DMS 273 (cell line): ENCODE measurements around the gene CYP26C1.

Experiments
- DNase-seq: peaks from one replicate; lab custom pipeline; 2025; ENCODE audit not compliant: unreplicated experiment; lab: John Stamatoyannopoulos, UW

The CYP26C1 gene, protein sequence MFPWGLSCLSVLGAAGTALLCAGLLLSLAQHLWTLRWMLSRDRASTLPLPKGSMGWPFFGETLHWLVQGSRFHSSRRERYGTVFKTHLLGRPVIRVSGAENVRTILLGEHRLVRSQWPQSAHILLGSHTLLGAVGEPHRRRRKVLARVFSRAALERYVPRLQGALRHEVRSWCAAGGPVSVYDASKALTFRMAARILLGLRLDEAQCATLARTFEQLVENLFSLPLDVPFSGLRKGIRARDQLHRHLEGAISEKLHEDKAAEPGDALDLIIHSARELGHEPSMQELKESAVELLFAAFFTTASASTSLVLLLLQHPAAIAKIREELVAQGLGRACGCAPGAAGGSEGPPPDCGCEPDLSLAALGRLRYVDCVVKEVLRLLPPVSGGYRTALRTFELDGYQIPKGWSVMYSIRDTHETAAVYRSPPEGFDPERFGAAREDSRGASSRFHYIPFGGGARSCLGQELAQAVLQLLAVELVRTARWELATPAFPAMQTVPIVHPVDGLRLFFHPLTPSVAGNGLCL

DNA sequence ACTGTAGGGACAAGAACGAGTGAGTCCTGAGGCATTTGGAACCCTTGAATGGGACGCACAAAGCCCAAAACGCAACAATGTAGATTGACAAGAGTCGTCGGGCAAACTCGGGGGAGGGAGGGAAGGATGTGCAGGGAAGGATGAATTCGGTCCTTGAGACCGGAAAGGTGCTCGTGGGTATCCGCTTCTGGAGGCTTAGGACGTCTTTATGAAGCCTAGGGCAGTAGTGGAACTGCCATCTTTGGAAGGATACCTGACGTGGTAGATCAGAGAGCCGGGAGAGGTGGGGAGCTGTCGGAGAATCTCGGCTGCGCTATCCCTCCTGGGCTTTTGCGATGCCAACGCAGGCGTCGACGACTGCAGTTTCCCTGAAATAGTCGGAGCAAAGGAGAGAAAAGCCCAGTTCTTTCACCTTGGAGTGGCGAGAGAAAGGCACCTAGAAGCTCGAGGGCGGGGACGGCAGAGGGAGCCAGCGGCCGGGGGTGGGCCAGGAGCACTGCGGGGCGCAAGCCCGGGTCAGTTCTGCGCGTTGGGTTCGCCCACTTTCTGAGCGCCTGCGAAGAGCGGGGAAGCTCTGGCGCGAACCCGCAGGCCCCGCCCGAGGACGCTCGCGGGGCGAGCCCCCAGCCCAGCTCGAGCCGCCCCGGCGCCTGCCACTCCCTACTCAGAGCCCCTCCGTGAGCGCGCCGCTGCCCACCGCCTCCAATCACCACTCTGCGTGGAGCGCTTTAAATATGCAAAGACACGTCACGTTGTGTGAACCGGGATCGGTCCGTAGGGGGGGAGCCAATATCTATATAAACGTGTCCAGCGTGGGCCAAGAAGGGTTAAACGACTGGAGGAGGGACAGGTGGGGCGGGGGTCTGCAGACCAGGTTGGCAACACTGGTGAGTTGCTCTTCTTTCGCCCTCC is at the start of gene CYP26C1:
Gene CYP26C1 (plus strand): TSS at position 824 of the 912 bp plus-strand sequence. CDS start 466 bp downstream, outside the sequence.
- no peak for DNase-seq

DNA sequence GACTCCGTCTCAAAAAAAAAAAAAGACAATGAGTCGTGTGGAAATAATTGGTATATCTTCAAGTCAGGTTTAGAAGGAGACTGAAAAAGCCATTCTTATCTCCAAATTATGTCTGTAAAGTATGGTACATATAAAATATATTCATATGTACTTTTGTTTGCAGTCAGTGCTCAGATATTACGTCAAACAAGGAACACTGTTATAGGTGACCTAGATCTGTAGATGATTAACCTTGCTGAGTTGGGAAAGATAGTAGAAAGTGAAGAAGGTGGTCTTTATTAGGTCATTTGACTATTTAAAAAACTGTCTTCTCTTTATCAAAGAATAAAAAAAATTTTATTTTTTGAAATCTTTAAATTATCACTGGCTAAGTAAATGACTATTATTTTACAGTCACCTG is 44.9 kb upstream of the CYP26C1 start:
- DNase-seq = no peak

- no peak for DNase-seq
Measured at GRCh38 chr10:93023013-93023650, 37.5 kb upstream of the CYP26C1 start.

- no peak for DNase-seq
Measured at GRCh38 chr10:93026072-93026471, 34.5 kb upstream of the CYP26C1 start.

- no peak for DNase-seq
Measured at GRCh38 chr10:93027508-93027907, 33.1 kb upstream of the CYP26C1 start.

GRCh38 chr10:93028883-93029282 is 31.7 kb upstream of the CYP26C1 start:
- DNase-seq = no peak

DNA sequence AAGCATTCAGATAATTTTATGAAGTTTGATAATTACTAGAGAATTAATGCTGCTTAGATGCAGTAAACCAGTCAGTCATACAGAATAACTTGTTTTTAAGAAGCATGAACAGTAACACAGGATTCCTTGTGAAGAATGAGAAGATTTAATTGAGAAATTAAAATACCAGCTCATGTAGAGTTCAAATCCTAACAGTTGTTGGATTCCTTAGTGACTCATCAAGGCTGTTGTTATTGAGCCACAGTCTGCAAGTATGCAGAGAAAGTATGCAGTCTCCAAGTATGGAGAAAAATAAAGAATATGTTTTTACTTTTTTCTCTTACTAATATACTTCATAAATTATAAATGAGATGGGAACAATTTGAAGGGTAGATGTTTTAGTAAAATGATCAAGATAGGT is 30.2 kb upstream of the CYP26C1 start:
- no peak for DNase-seq

GRCh38 chr10:93032105-93032808 is 28.3 kb upstream of the CYP26C1 start:
- DNase-seq = no peak

GRCh38 chr10:93032809-93033137 is 27.8 kb upstream of the CYP26C1 start:
- no peak for DNase-seq

- DNase-seq = no peak
Measured at GRCh38 chr10:93034426-93034825, 26.2 kb upstream of the CYP26C1 start.

DNA sequence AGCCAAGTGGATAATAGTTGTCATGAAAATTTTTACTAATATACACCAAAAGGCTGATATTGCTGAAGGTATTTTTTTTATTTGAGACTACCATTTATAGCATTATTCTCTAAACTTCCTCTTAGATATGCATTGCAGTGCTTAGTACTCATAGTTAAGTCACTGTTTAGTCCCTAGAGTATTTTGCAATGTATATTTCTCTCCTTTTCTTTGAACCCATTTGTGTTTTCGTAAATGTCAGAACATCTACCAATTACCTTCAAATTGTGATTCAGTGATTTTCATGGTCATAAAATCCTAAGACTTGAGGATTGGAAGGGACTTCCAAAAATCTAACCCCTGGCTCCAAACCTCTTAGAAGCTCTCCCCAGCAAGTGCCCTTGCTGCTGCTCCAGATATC is 21.5 kb upstream of the CYP26C1 start:
- DNase-seq = no peak

GRCh38 chr10:93039721-93040120 is 20.9 kb upstream of the CYP26C1 start:
- peak; percentile 6 for DNase-seq

DNA sequence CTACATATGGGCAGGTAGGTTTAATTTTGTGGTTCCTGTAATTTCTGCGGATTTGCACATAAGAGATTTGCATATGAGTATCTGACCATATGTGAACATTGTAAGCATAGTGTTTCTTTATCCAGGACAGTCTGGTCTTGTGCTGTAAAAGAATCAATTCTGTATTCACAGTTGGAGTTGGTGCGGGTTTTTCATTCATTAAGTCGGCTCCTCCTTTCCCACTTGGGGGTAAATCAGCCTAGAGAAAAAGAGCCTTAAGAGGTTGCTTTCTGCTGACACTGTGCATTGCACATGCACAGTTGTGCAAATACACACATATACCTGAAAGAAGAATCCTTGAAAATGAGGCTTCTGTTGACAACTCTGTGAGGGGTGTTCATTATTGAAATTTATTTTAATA is 6.1 kb upstream of the CYP26C1 start:
- no peak for DNase-seq

DNA sequence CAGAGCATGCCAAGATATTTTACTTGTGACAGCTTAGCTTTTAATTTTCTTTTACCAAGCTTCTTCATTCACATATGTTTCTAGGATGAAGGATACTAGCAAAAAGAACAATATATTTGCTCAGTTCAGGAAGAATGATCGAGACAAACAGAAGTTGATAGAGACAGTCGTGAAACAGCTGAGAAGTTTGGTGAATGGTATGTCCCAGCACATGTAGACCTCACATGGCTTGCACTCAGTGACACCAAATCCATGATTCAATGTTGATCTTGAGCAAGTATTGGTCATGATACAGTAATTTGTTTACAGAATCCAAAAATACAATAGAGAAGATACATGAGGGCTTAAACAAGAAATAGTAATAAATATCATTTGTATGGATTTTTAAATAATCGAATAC is 2.5 kb upstream of the CYP26C1 start:
- DNase-seq = no peak

DNA sequence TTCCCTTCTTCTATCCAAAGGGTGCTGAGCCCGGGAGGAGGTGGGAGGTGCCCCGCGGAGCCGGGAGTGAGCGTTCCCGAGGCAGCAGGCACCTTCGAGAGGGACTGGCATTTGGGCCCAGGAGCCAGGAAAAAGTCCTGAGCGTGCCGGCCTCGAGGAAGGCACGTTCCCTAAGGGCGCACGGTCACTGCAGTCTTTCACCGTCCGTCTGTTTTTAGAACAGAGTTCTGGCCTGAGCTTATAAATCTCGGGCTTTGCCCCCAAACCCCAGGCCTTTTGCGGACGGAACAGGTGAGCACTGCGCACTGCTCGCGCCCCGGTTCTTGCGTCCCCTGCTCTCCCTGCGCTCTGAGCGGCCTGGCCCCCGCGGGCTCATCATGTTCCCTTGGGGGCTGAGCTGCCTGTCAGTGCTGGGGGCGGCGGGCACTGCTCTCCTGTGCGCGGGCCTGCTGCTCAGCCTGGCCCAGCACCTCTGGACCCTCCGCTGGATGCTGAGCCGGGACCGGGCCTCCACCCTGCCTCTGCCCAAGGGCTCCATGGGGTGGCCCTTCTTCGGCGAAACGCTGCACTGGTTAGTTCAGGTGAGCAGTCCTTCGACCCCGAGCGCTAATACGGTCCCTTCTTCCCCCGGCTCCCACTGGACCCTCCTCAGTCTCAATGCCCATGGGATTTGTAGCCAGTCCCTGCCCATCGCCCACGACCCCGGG is 442 bp downstream of the CYP26C1 start:
- no peak for DNase-seq

GRCh38 chr10:93061594-93062513 is 1.3 kb downstream of the CYP26C1 start:
- no peak for DNase-seq

- no peak for DNase-seq
Measured at GRCh38 chr10:93062514-93063143, 2.0 kb downstream of the CYP26C1 start.

DNA sequence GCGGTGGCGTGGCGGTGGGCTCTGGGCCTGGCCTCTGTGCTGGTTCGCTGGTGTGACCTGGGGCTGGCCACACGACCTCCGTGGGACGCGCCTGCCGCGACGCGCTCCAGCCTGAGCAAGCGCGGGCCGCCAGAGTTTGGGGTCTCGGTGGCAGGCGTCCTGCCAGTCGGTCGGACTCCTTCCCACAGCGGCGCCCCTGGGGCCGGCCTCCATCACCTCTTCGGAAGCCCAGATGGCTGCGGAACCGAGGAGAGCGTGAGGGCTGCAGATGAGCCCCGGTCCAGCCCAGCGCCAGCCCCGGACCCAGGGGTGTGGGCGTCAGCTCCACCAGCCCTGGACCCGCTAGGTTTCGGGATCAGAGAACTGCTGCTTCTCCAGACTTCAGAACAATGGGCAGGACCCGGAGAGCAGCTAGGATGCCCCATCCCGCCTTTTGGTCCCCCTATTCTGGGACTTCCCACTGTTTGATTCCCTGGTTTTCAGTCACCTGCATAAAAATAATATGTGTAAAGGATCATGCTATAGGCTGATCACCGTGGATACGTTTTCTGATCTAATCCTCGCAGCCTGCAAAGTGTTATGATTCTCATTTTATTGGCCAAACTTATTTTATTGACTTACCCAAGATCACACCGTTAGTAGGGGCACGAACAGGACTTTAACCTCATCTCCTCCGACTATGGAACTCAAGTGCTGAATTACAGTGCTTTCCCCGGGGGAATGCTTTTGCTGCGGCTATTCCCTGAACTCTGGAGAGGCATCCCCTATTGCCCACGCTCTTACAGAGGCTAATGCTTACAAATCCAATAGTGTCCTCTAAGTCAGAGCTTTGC is 2.8 kb downstream of the CYP26C1 start:
- no peak for DNase-seq
